AG04449 (cell line): ENCODE measurements around the gene ITPR2.

Source experiments
- CTCF ChIA-PET: fragments of 350-600 bp; formaldehyde crosslinking; extraction: SDS; loops from one replicate; lab custom pipeline; 2021; ENCODE audit warnings: antibody characterized with exemption; lab: Yijun Ruan, JAX
- POLR2A ChIA-PET: fragments of 400-600, 350-600 bp; formaldehyde crosslinking; extraction: SDS; loops from one replicate; lab custom pipeline; 2020; ENCODE audit warnings: antibody characterized with exemption, inconsistent platforms; lab: Yijun Ruan, JAX
- DNase-seq: peaks from one replicate; pipeline ENCODE4 v3.0.0-alpha.2; 2010; ENCODE audit warnings: low read depth, low spot score
- H3K4me3 ChIP-seq: 2 replicates; pipeline ENCODE4 v1.5.1; 2011; ENCODE audit warnings: low read depth, mild to moderate bottlenecking, control low read depth, low read length
- CTCF ChIP-seq: IDR thresholded peaks from one replicate; pipeline ENCODE4 v1.5.1; 2011; ENCODE audit warnings: mild to moderate bottlenecking, moderate library complexity, low read length, control low read depth, inconsistent platforms; ENCODE audit not compliant: insufficient read depth; ENCODE audit errors: missing control alignments

The ITPR2 gene

GRCh38 chr12:26425587-26426260 is 407.3 kb downstream of the ITPR2 start:
- TF ChIP-seq CTCF: no peak
- CTCF ChIA-PET: interaction anchor here (1.0 to 1.2 kb wide), 2 partner anchors 8 to 34 kb away, joined by 3 to 5 read pairs; no protein-coding TSS in a partner anchor
- POLR2A ChIA-PET: interaction anchor here (0.7 kb wide), 1 partner anchor 361 kb away, joined by 3 read pairs; no protein-coding TSS in a partner anchor
- DNase-seq: no peak
- H3K4me3 ChIP-seq: no peak overlapping the region

- no peak for TF ChIP-seq CTCF
- POLR2A ChIA-PET: no interaction called here
- DNase-seq: no peak
- CTCF ChIA-PET: no interaction called here
- H3K4me3 ChIP-seq: no peak overlapping the region
Measured at GRCh38 chr12:26422839-26423398, 410.1 kb downstream of the ITPR2 start.

GRCh38 chr12:26416550-26416949 is 416.4 kb downstream of the ITPR2 start:
- ChIA-PET POLR2A (no interaction called here), CTCF (interaction anchor here (1.5 kb wide), 1 partner anchor 20 kb away, joined by 3 read pairs; no protein-coding TSS in a partner anchor)
- no peak for DNase-seq
- TF ChIP-seq CTCF: no peak
- no peak overlapping the region for H3K4me3 ChIP-seq

GRCh38 chr12:26410689-26411088 is 422.3 kb downstream of the ITPR2 start:
- ChIA-PET POLR2A (no interaction called here), CTCF (no interaction called here)
- DNase-seq: no peak
- TF ChIP-seq CTCF: no peak
- no peak overlapping the region for H3K4me3 ChIP-seq

GRCh38 chr12:26406813-26407212 is 426.2 kb downstream of the ITPR2 start:
- CTCF ChIA-PET: interaction anchor here (0.7 to 1.1 kb wide), 2 partner anchors 10 to 288 kb away, joined by 3 read pairs; no protein-coding TSS in a partner anchor
- no peak overlapping the region for H3K4me3 ChIP-seq
- DNase-seq: no peak
- no peak for TF ChIP-seq CTCF
- POLR2A ChIA-PET: no interaction called here

GRCh38 chr12:26406391-26406790 is 426.6 kb downstream of the ITPR2 start:
- CTCF ChIA-PET: interaction anchor here (0.7 to 1.1 kb wide), 2 partner anchors 9 to 287 kb away, joined by 3 read pairs; no protein-coding TSS in a partner anchor
- POLR2A ChIA-PET: no interaction called here

More at GRCh38 chr12:26406391-26406790, 426.6 kb downstream of the ITPR2 start:
- no peak for TF ChIP-seq CTCF
- H3K4me3 ChIP-seq: no peak overlapping the region
- DNase-seq: no peak
